Measurements from ENCODE around the gene GLI3. TPM values are rescaled to one million over a fixed set of nuclear protein-coding genes. Genes with fewer than 3 reads are reported as not detected.
A peak's percentile ranks its signal among the peaks of the same experiment; 100 is the strongest.

The GLI3 gene
- total RNA-seq, 2 donors from 2014 or later: 6.0 to 8.1 TPM

- DNase-seq: no peak
- ATAC-seq: no peak
- intact Hi-C loops (cut with DNase I): no loop called here
Measured at GRCh38 chr7:42076870-42077269, 160.1 kb downstream of the GLI3 start.

GRCh38 chr7:42075418-42075817 is 161.6 kb downstream of the GLI3 start:
- intact Hi-C loops (cut with DNase I): no loop called here
- no peak for DNase-seq
- ATAC-seq: no peak

GRCh38 chr7:42074076-42074475 is 162.9 kb downstream of the GLI3 start:
- intact Hi-C loops (cut with DNase I): no loop called here
- ATAC-seq (no peak), DNase-seq (no peak)

GRCh38 chr7:42071372-42072261 is 165.4 kb downstream of the GLI3 start:
- intact Hi-C loops (cut with DNase I): no loop called here
- no peak for DNase-seq
- ATAC-seq: no peak

GRCh38 chr7:42070068-42070467 is 166.9 kb downstream of the GLI3 start:
- DNase-seq (no peak), ATAC-seq (no peak)
- intact Hi-C loops (cut with DNase I): no loop called here

GRCh38 chr7:42069590-42069989 is 167.4 kb downstream of the GLI3 start:
- no peak for DNase-seq
- no peak for ATAC-seq
- intact Hi-C loops (cut with DNase I): no loop called here

GRCh38 chr7:42068554-42069280 is 168.3 kb downstream of the GLI3 start:
- intact Hi-C loops (cut with DNase I): no loop called here
- DNase-seq: no peak
- no peak for ATAC-seq

- ATAC-seq (no peak), DNase-seq (no peak)
- intact Hi-C loops (cut with DNase I): no loop called here
Measured at GRCh38 chr7:42065942-42066341, 171.1 kb downstream of the GLI3 start.

GRCh38 chr7:42065015-42065414 is 172.0 kb downstream of the GLI3 start:
- no peak for ATAC-seq
- intact Hi-C loops (cut with DNase I): no loop called here

GRCh38 chr7:42064534-42064933 is 172.5 kb downstream of the GLI3 start:
- intact Hi-C loops (cut with DNase I): no loop called here
- no peak for ATAC-seq
- DNase-seq: no peak

More at GRCh38 chr7:42065015-42065414, 172.0 kb downstream of the GLI3 start:
- DNase-seq: no peak

GRCh38 chr7:42059275-42059674 is 177.7 kb downstream of the GLI3 start:
- no peak for ATAC-seq
- intact Hi-C loops (cut with DNase I): no loop called here
- DNase-seq: no peak

GRCh38 chr7:42057331-42057730 is 179.7 kb downstream of the GLI3 start:
- intact Hi-C loops (cut with DNase I): no loop called here
- no peak for DNase-seq
- no peak for ATAC-seq

GRCh38 chr7:42055171-42055570 is 181.8 kb downstream of the GLI3 start:
- ATAC-seq (no peak), DNase-seq (no peak)
- intact Hi-C loops (cut with DNase I): no loop called here

GRCh38 chr7:42053834-42054233 is 183.2 kb downstream of the GLI3 start:
- intact Hi-C loops (cut with DNase I): no loop called here
- no peak for DNase-seq
- ATAC-seq: no peak

GRCh38 chr7:42049761-42050160 is 187.2 kb downstream of the GLI3 start:
- DNase-seq (no peak), ATAC-seq (no peak)
- intact Hi-C loops (cut with DNase I): no loop called here

GRCh38 chr7:42046483-42046882 is 190.5 kb downstream of the GLI3 start:
- no peak for DNase-seq
- ATAC-seq: no peak
- intact Hi-C loops (cut with DNase I): no loop called here

GRCh38 chr7:42045961-42046360 is 191.0 kb downstream of the GLI3 start:
- DNase-seq: no peak
- intact Hi-C loops (cut with DNase I): no loop called here
- ATAC-seq: no peak

GRCh38 chr7:42039921-42040320 is 197.1 kb downstream of the GLI3 start:
- ATAC-seq: no peak
- intact Hi-C loops (cut with DNase I): no loop called here
- no peak for DNase-seq

- intact Hi-C loops (cut with DNase I): no loop called here
Measured at GRCh38 chr7:42035210-42035609, 201.8 kb downstream of the GLI3 start.

GRCh38 chr7:42033480-42033879 is 203.5 kb downstream of the GLI3 start:
- ATAC-seq (no peak), DNase-seq (no peak)
- intact Hi-C loops (cut with DNase I): no loop called here

More at GRCh38 chr7:42035210-42035609, 201.8 kb downstream of the GLI3 start:
- DNase-seq (no peak), ATAC-seq (peak in 1 of 2 donors; percentile 38)

- no peak for ATAC-seq
- no peak for DNase-seq
Measured at GRCh38 chr7:42029405-42029804, 207.6 kb downstream of the GLI3 start.

More at GRCh38 chr7:42029405-42029804, 207.6 kb downstream of the GLI3 start:
- intact Hi-C loops (cut with DNase I): no loop called here

Data from left cardiac atrium (tissue), 4 donors.